TTC549 (cell line): Measurements from ENCODE around the gene LRSAM1.
"Not testable (repeated sequence)": the region's sequence is repeated elsewhere in the genome, so short reads cannot be mapped to it uniquely, and the experiment has no call there.

Experiments used
- FAIRE-seq: peaks from 2 replicates; lab custom pipeline; 2012; peaks lifted over from hg19 to GRCh38; lab: Jason Lieb, UNC

The LRSAM1 gene

DNA sequence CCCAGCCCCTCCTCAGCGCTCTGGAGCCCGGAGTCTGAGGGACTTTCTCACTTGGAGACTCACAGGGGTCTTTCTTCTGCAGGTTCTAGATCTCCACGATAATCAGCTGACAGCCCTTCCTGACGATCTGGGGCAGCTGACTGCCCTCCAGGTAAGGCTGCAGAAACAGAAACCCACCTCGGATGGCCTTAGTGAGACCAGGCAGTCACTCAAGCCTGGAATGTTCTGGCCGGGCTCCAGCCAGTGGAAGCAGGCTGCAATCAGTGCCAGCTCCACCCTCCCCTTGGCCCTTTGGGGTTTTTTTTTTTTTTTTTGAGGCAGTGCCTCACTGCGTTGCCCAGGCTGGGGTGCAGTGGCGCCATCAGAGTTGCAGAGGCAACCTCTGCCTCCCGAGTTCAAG lies 7.6 kb downstream of the LRSAM1 start:
- no peak for FAIRE-seq

DNA sequence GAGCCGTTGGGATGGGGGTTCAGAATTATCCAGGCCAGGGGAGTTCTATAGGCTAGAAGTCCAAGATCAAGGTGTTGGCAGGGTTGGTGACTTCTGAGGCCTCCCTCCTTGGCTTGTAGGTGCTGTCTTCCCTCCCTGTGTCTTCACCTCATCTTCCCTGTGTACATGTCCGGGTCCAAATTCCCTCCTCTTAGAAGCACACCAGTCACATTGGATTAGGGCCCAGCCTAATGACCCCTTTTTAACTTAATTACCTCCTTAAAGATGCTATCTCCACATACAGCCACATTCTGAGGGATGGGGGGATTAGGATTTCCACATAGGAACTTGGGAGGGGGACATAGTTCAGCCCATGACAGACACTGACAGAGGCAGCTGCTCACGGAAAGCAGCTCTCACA lies 12.1 kb downstream of the LRSAM1 start:
- FAIRE-seq, result no peak

DNA sequence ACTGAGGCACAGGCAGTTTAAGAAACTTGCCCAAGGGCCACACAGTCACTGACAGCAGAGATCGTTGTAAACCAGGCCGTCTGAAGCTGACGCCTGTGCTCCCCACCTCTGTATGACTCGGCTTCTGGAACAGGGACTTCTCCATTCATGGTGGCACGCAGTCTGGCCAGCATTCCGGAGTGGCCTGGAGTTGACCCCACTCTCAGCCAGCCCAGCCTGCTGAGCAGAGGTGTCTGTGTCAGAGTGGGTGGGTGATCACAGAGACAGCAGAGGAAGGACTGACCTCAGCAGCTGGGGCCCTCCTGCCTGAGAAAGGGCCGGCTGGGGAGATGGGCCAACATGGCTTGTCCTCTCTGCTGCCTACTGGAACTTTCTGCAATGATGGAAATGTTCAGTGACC lies 12.6 kb downstream of the LRSAM1 start:
- no peak for FAIRE-seq

GRCh38 chr9:127466407-127466917 lies 15.2 kb downstream of the LRSAM1 start:
- FAIRE-seq, result not testable (repeated sequence)

- no peak for FAIRE-seq
These were observed 16.3 kb downstream of the LRSAM1 start for GRCh38 chr9:127467621-127468020.

DNA sequence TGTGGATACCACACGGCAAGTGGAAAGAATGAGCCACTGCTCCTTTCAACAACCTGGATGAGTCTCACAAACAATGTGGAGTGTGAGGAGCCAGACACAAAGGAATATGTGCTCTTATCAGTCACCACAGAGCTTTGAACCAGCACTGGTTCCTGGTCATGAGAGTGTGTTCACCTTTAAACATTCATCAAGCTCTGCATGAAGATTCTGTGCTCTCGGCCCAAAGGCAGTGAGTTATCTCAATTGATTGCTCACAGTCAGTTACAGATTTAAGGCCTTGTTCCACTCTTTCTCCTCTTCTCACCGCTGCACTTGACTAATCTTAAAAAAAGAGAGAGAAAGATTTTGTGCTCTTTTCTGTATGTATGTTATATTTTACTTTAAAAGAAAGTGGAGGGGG lies 19.4 kb downstream of the LRSAM1 start:
- no peak for FAIRE-seq

DNA sequence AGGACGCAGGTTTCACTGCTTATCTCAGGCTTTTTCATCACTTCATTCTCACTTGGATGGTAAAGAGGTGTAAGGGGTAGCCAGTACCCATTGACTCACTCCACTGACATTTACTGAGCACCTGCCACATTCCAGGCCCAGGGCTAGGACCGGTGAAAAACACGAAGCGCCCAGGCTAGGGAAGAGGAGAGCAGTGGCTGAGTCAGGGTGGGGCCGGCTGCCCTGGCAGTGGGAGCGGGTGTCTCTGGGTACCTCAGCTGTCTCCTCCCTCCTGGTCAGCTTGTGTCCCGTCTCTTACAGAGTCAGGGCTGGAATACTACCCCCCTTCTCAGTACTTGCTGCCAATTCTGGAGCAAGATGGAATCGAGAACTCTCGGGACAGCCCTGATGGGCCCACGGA lies 22.2 kb downstream of the LRSAM1 start:
- no peak for FAIRE-seq

GRCh38 chr9:127473932-127474331 lies 22.6 kb downstream of the LRSAM1 start:
- no peak for FAIRE-seq

- FAIRE-seq, result no peak
These were observed 23.3 kb downstream of the LRSAM1 start for GRCh38 chr9:127474592-127474991.

GRCh38 chr9:127479507-127480081 lies 28.3 kb downstream of the LRSAM1 start:
- FAIRE-seq, result no peak

DNA sequence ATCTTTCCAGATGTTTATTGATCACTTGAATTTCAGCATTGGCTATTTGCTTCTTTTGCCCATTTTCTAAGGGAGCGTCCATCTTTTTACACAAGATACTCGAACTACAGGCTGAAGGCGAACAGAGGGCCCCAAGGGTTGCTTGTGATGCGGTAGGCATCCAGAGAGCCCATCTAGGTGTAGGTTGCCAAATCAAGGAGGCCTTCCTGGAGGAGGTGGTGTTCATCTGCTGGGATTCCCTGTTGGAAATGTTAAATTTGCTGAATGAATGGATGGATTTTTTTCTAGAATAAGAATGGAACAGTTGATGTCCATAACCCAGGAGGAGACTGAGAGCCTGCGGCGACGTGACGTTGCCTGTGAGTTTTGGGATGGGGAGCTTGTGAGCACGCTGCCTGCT lies 31.4 kb downstream of the LRSAM1 start:
- FAIRE-seq, result no peak

- FAIRE-seq, result no peak
These were observed 34.7 kb downstream of the LRSAM1 start for GRCh38 chr9:127485995-127486394.

DNA sequence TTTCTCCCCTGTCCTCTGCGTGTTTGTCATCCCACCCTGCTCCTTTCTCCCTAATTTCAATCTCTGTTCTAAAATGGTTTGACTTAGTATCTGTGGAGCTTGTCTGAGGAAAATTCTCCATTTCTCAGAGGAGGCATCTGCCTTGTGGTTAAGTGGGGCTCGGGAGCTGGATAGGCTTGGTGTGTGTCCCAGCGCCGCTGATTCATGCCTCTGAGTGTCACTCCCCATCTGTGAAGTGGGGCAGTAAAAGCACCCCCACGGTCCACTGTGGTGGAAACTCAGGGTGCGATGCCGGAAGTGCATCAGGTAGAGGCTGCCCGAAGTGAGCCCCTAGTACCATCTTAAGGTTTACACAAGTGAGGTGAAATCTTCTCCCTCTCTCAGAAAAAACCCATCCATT lies 37.6 kb downstream of the LRSAM1 start:
- FAIRE-seq, result no peak

GRCh38 chr9:127489471-127490115 lies 38.3 kb downstream of the LRSAM1 start:
- no peak for FAIRE-seq

DNA sequence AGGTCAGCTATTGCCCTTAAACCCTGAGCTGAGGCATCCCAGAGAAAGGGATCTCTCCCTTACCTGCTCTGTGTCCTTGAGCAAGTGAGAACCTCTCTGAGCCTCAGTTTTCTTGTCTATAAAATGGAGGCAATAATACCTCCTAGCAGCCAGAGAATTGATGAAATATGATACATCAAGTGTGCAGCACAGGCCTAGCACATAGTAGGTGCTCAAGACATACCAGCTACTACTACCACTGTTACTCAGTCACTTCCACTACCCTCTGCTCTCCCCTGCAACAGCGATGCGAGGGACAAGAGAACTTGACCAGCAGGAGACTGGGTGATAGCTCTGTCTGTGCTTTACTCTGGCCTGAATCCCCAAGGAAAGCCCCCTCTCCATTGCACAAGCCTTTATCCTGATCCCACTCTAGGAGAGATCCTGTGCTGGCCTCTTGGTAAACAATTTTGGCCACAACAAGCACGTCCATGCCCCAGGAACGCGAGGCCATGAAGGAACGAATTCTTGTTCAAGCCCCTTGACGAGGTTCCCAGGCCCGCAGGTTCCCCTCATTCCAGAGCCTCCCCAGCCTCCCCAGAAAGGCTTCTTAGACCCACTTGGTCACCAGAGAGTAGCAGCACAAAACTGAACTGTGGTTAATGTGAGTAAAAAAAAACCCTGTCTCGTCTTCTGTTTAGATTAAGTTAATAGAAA lies 39.4 kb downstream of the LRSAM1 start:
- no peak for FAIRE-seq

- no peak for FAIRE-seq
These were observed 40.2 kb downstream of the LRSAM1 start for GRCh38 chr9:127491516-127491915.

DNA sequence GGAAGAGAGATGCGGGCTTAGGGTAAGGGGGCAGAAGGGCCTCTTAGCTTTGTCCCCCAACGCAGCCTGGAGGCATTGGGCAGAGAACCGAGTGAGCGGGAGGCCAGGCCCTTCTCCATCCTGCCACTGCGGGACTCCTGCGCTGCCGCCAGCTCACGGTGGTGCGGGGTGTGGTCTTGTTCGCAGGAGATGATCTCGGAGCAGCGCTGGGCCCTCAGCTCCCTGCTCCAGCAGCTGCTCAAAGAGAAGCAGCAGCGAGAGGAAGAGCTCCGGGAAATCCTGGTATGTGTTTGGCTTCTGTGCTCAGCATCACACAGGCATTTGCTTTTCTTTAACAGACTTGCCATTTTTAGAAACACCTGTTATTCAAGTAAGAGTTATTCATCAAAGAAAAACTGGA lies 41.3 kb downstream of the LRSAM1 start:
- FAIRE-seq, result no peak

DNA sequence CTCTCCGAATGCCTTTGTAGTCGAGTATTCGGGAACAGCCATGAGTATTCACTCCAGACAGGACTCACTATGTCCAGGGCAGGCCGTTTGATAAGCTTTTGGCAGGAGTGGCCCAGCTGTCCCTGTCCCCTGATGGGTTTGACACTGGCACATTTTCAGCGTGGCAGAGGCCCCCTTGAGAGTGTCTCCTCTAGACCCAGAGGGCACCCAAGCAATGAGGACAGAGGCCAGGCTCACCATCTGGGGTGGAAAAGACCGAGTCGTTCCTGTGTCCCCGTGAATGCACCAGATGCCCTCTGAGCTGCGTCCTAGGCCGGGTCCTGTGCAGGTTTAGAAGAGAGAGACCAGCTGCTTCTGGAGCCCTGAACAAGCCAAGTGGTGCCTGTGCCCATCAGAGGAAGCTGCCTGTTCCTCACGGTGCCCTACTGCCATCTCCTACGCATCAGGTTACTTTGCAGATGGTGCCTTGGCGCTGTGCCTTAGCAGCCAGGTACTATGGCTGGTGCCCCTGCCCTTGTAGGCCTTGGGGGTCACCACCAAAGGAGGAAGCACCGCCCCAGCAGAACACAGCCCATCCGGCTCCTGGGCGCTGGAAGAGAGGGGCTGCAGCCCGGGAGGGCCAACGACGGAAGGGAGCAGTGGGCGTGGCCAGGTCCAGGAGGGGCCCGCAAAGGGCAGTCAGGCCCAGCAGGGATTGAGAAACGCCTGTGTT lies 42.4 kb downstream of the LRSAM1 start:
- FAIRE-seq, result no peak

DNA sequence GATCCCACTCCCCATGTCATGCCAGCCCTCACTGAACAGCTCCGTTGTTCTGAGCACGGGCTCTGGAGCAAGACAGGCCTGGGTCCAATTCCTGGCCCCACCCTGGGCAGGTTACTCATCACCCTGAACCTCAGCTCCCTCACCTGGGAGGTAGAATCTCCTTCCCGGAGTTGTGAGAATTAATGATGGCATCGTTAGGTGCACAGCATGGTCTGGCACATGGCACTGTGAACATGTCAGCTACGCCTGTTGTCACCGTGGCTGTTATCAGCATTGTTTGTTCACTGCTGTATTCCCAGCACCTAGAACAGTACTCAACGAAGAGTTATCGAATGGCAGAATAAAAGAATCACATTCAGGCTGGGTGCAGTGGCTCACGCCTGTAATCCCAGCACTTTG lies 43.0 kb downstream of the LRSAM1 start:
- FAIRE-seq, result no peak

GRCh38 chr9:127495884-127496555 lies 44.7 kb downstream of the LRSAM1 start:
- FAIRE-seq, result no peak

DNA sequence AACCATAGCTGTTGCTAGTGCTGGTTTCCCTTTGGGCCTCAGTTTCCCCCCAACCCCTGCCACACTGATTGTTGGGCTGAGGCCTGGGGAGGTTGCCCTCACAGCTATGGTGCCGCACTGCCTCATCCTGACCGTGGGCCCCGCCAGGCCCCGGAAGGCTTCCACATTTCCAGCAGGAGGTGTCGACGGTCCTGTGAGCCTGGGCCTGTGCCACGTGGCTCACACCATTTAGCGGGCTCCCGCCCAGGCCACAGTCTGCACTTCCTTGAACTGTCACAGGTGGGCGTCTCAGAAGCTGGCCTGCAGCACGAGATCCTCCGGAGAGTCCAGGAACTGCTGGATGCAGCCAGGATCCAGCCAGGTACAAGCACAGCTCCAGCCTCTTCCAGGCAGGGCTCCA lies 45.7 kb downstream of the LRSAM1 start:
- FAIRE-seq, result no peak

DNA sequence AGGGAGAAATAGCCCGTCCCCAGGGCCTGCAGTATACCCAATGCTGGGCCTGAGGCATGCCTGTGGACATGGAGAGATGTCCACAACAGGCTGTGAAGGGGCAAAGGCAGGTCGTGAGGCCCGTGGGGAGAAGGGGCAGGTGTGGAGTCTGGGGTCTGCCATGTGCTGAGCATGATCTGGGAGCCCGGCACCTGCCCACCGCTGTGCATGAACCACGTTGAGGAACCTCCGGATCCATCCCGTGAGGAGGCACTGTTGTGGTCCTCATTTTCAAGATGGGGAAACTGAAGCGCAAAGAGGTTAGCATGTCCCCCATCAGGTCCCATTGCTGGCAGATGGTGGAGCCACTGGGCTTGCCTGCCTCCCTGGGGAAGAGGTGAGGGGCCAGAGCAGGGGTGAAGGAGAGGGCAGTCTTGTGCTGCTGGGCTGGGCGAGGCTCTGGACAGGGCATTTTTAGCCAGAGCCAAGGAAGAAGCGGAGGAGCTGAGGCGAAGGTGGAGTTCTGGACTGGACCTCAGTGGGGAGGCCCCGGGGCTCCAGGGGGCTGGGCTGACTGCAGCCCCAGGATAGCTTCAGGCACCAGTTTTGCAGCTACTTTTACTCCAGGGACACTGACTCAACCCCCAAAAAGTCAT lies 46.5 kb downstream of the LRSAM1 start:
- no peak for FAIRE-seq
